Kidney (tissue), 14 donors: ENCODE measurements around the gene MYO5B. TPM values are rescaled to one million over a fixed set of nuclear protein-coding genes. Genes with fewer than 3 reads are reported as not detected.

Experiments
- DNase-seq, 5 donors: peaks; one replicate each; pipeline ENCODE4 v3.0.0-alpha.2; 2013 to 2020
- FAIRE-seq: peaks from 2 replicates; lab custom pipeline; 2012; peaks lifted over from hg19 to GRCh38; lab: Jason Lieb, UNC
- H3K27ac ChIP-seq, 2 donors: one replicate each; pipeline ENCODE4 v1.7.0; 2013; ENCODE audit warnings: low read depth in 2 of 2, low read length in 2 of 2, inconsistent platforms in 1 of 2
- H3K27me3 ChIP-seq: one replicate; pipeline ENCODE4 v1.7.1; 2013; ENCODE audit warnings: low read length, inconsistent platforms; ENCODE audit not compliant: control insufficient read depth, insufficient read depth
- H3K36me3 ChIP-seq, 3 donors: one replicate each; pipeline versions ENCODE4 v1.7.0 to v1.7.1; 2013; ENCODE audit warnings: low read length in 3 of 3, control low read depth in 1 of 3, inconsistent platforms in 1 of 3; ENCODE audit not compliant: insufficient read depth in 3 of 3, control insufficient read depth in 2 of 3
- H3K4me1 ChIP-seq, 3 donors: one replicate each; pipeline versions ENCODE4 v1.7.0 to v1.7.1; 2013; ENCODE audit warnings: low read length in 3 of 3, inconsistent platforms in 1 of 3, low read depth in 1 of 3; ENCODE audit not compliant: control insufficient read depth in 2 of 3, insufficient read depth in 2 of 3
- H3K4me3 ChIP-seq, 3 donors: one replicate each; pipeline versions ENCODE4 v1.7.0 to v1.8.1; 2013; ENCODE audit warnings: low read length in 3 of 3, control low read depth in 1 of 3, inconsistent platforms in 1 of 3
- H3K9ac ChIP-seq, 3 donors: one replicate each; pipeline versions ENCODE4 v1.7.0 to v1.7.1; 2013; ENCODE audit warnings: low read length in 3 of 3, control low read depth in 1 of 3, inconsistent platforms in 1 of 3
- H3K9me3 ChIP-seq, 3 donors: one replicate each; pipeline versions ENCODE4 v1.7.0 to v1.7.1; 2013; ENCODE audit warnings: low read length in 3 of 3, control low read depth in 1 of 3, inconsistent platforms in 1 of 3; ENCODE audit not compliant: control insufficient read depth in 2 of 3, insufficient read depth in 1 of 3
- intact Hi-C: fragments of 100-400 bp; cut with DNase I; formaldehyde crosslinking; loops from one replicate; pipeline ENCODE4 v1.11.1; 2022
- polyA plus RNA-seq: library from polyadenylated mRNA; stranded (reverse); fragments of 350-450 nt; fragmentation: Illumina TruSeq; extraction: RNeasy Lipid Tissue Mini Kit (QIAGEN cat#74804); gene quantifications from one replicate; pipeline ENCODE4 v1.2.3, GENCODE V29; 2014; ENCODE audit warnings: low read depth, low replicate concordance; ENCODE audit not compliant: insufficient read depth
- total RNA-seq: library from RNA; stranded (reverse); fragmentation: NEBNext Ultra II Directional; extraction: Animal tissue kit (Norgen Biotek cat#: 25700); gene quantifications from one replicate; pipeline ENCODE4 v1.2.1, GENCODE V29; 2021
- TF ChIP-seq, protein P1 (sequence below): IDR thresholded peaks from 3 replicates; pipeline ENCODE4 v1.5.1; 2012; ENCODE audit warnings: mild to moderate bottlenecking, moderate library complexity, borderline replicate concordance; ENCODE audit not compliant: insufficient read depth; ENCODE audit errors: extremely low read depth
- donor health status: control.
- donor health status: control.
- donor health status: control.
- donor health status: control.
- donor health status: control.
- donor health status: DM: yes; HTN: yes; CAD: no.
- donor health status: Normal renal cell carcinoma (clear cell type).

Gene MYO5B
- total and polyA plus RNA-seq, 2 donors from 2014 or later = 17.8 to 43.8 TPM

DNA sequence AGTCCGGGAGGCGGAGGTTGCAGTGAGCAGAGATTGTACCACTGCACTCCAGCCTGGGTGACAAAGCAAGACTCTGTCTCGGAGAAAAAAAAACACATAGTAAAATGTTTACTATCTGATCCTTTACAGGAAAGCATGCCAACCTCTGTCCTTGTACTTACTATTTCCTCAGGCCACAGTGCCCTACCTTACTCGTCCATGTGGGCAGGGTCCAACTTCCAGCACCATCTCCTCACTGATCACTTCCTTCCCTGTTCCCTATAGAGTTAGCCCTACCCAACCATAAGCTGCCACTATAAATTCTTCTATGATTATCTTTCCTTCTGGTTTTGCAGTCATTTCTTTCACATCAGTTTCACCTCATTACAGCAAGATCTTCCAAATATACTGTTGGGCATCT is 136.2 kb downstream of the MYO5B start:
- H3K27ac ChIP-seq = no peak overlapping the region
- DNase-seq = no peak
- TF ChIP-seq, protein P1, sequence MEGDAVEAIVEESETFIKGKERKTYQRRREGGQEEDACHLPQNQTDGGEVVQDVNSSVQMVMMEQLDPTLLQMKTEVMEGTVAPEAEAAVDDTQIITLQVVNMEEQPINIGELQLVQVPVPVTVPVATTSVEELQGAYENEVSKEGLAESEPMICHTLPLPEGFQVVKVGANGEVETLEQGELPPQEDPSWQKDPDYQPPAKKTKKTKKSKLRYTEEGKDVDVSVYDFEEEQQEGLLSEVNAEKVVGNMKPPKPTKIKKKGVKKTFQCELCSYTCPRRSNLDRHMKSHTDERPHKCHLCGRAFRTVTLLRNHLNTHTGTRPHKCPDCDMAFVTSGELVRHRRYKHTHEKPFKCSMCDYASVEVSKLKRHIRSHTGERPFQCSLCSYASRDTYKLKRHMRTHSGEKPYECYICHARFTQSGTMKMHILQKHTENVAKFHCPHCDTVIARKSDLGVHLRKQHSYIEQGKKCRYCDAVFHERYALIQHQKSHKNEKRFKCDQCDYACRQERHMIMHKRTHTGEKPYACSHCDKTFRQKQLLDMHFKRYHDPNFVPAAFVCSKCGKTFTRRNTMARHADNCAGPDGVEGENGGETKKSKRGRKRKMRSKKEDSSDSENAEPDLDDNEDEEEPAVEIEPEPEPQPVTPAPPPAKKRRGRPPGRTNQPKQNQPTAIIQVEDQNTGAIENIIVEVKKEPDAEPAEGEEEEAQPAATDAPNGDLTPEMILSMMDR = no peak
- intact Hi-C loops = no loop called here
- no peaks in the 10 kb centered on the region for H3K36me3 ChIP-seq
- peaks cover 0 to 6% (median 0%) of the 10 kb centered on the region in 3 donors for H3K4me1 ChIP-seq
- FAIRE-seq = no peak
- no peaks in the 10 kb centered on the region for H3K27me3 ChIP-seq
- no peaks in the 10 kb centered on the region for H3K9me3 ChIP-seq
- H3K9ac ChIP-seq = no peak overlapping the region
- H3K4me3 ChIP-seq = no peak overlapping the region

DNA sequence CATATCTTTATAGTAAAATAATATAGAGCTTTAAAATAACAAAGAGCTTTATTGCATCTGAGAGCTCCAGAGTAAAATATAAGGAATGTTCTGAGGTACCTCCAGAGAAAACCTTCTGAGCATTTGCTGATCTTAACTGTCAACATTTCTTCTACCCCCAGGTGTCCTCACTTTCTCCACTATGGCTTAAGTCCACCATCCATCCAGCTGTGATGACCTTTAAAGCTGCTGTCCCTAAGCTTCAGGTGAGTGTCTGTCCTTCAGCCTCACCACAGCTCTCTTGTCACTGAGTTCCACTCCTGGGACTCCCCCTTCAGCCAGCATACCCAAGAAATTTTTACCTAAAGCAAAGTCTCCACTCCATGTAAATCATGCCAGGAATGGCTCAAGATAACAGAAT is 137.9 kb downstream of the MYO5B start:
- intact Hi-C loops = no loop called here

DNA sequence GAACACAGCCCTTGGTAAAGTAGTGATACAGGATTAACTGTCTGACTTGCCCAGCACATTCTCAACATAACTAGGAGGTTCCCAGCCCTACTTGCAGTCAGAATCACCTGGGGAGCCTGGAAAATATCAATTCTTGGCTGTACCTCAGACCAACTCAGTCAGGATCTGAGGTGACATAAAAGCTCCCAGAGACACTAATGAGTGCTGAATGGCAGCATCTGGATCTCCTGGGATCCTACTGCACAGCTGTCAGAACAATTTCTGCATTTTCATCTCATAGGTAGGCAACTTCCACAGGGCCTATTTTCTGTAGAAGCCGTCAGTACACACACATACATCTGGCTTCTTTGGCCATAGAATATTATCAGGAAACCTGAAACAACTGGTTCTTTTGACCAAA is 138.8 kb downstream of the MYO5B start:
- H3K4me1 ChIP-seq = peaks cover 0 to 3% (median 0%) of the 10 kb centered on the region in 3 donors
- no peak overlapping the region for H3K27ac ChIP-seq
- intact Hi-C loops = no loop called here
- no peak overlapping the region for H3K9ac ChIP-seq
- FAIRE-seq = no peak
- H3K27me3 ChIP-seq = no peaks in the 10 kb centered on the region
- H3K36me3 ChIP-seq = no peaks in the 10 kb centered on the region
- DNase-seq = no peak
- H3K9me3 ChIP-seq = no peaks in the 10 kb centered on the region
- H3K4me3 ChIP-seq = no peak overlapping the region
- TF ChIP-seq, protein P1 = no peak

More for the DNA sequence above, 137.9 kb downstream of the MYO5B start:
- Histone ChIP-seq H3K27me3 (no peaks in the 10 kb centered on the region), H3K9ac (no peak overlapping the region), H3K4me3 (no peak overlapping the region), H3K9me3 (no peaks in the 10 kb centered on the region), H3K4me1 (peaks cover 0 to 6% (median 0%) of the 10 kb centered on the region in 3 donors), H3K27ac (no peak overlapping the region), H3K36me3 (no peaks in the 10 kb centered on the region)
- DNase-seq (no peak), FAIRE-seq (no peak)
- TF ChIP-seq, protein P1 = no peak

GRCh38 chr18:50055488-50055887 is 139.5 kb downstream of the MYO5B start:
- no peak for FAIRE-seq
- H3K4me1 ChIP-seq = no peaks in the 10 kb centered on the region
- intact Hi-C loops = no loop called here
- no peak for DNase-seq
- H3K9me3 ChIP-seq = no peaks in the 10 kb centered on the region
- no peaks in the 10 kb centered on the region for H3K27me3 ChIP-seq
- no peaks in the 10 kb centered on the region for H3K36me3 ChIP-seq
- no peak overlapping the region for H3K4me3 ChIP-seq
- H3K27ac ChIP-seq = no peak overlapping the region
- TF ChIP-seq, protein P1 = no peak
- H3K9ac ChIP-seq = no peak overlapping the region
